RWPE1 (cell line): ENCODE results near the gene ARPIN.

ENCODE experiments used
- CTCF ChIA-PET: fragments of 350-600 bp; sonication (Branson Sonifier 250); formaldehyde crosslinking; extraction: SDS; loops from one replicate; lab custom pipeline; 2021; lab: Yijun Ruan, JAX
- POLR2A ChIA-PET: fragments of 400-600 bp; formaldehyde crosslinking; extraction: SDS; loops from one replicate; lab custom pipeline; 2020; ENCODE audit warnings: antibody characterized with exemption; ENCODE audit not compliant: low non-redundant PET; lab: Yijun Ruan, JAX
- DNase-seq: peaks from one replicate; pipeline ENCODE4 v3.0.0; 2012; ENCODE audit warnings: low spot score
- H3K27ac ChIP-seq: fragments of 450-650 bp; 2 replicates; pipeline ENCODE4 v1.5.1; 2017
- CTCF ChIP-seq: fragments of 450-650 bp; conservative IDR thresholded peaks from 2 replicates; pipeline ENCODE4 v1.5.1; 2017; ENCODE audit warnings: low read depth, mild to moderate bottlenecking

The ARPIN gene

DNA sequence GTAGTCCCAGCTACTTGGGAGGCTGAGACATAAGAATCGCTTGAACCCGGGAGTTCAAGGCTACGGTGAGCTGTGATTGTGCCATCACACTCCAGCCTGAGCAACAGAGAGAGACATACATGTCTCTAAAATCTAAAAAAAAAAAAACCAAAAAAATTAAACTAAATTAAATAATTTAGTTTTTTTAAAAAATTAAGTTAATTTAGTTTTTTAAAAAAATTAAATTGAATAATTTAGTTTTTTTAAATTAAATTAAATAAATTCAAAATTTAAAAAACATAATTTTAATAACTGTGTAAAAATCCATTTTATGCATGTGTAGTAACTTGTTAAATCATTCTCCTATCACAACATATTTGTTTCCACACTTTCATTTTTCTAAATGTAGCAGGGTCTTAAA, 20.1 kb upstream of the ARPIN start:
- DNase-seq, result no peak
- no peak for TF ChIP-seq CTCF
- CTCF ChIA-PET, result interaction anchor here (0.6 to 1.0 kb wide), 2 partner anchors 20 to 163 kb away, joined by 3 read pairs; no protein-coding TSS in a partner anchor
- POLR2A ChIA-PET, result no interaction called here
- no peak overlapping the region for H3K27ac ChIP-seq

DNA sequence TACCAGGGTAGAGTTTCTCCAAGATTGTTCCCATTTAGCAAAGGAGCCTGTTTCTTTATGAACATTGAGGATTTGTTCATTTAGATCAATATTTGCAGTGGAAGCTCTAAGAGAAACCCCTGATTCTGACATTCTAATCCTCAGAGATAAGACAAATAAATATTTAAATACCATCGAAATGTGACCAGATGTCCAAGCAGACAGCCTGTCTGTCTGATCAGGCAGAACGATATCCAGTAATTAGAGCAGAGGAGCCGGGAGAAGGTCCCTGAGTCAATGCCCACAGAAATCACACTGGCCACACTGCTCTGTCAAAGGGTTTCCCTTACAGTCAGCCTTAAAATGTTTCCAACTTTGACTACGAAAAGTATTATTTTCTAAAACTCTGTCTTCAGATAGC, 15.7 kb upstream of the ARPIN start:
- DNase-seq, result no peak
- ChIA-PET POLR2A (no interaction called here), CTCF (no interaction called here)
- TF ChIP-seq CTCF, result no peak
- no peak overlapping the region for H3K27ac ChIP-seq

- ChIA-PET POLR2A (no interaction called here), CTCF (interaction anchor here (0.6 kb wide), 1 partner anchor 82 kb away, joined by 4 read pairs; no protein-coding TSS in a partner anchor)
- TF ChIP-seq CTCF, result no peak
Observed at GRCh38 chr15:89926158-89926557, 13.4 kb upstream of the ARPIN start.

DNA sequence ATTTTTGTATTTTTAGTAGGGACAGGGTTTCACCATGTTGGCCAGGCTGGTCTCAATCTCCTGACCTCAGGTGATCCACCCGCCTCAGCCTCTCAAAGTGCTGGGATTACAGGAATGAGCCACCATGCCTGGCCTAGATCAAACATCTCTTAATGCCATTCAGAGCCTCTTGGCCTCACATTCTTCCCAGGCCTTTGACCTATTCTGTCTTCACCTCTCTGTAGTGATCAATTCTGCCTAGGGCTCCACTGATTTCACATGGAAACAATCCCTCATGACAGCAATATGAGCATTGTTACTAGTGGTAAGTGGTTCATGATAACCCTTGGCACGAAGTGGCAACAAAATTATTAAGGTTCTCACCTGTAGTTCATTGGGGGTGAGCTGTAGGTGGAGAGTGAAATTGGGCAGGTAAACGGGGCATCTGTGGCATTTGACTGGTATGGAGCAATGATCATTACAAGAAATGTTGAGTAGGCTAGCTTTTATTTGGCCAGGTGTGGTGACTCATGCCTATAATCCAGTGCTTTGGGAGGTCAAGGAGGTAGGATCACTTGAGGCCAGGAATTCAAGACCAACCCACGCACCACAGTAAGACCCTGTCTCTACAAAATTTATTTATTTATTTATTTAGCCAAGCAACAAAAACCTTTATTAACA, 4.8 kb upstream of the ARPIN start:
- peak; percentile 70 for DNase-seq
- POLR2A ChIA-PET, result no interaction called here
- CTCF ChIA-PET, result interaction anchor here (1.0 kb wide), 1 partner anchor 57 kb away, joined by 3 read pairs; no protein-coding TSS in a partner anchor
- peak overlapping the region; percentile 45 for H3K27ac ChIP-seq
- no peak for TF ChIP-seq CTCF

More at GRCh38 chr15:89926158-89926557, 13.4 kb upstream of the ARPIN start:
- DNase-seq, result no peak
- no peak overlapping the region for H3K27ac ChIP-seq

DNA sequence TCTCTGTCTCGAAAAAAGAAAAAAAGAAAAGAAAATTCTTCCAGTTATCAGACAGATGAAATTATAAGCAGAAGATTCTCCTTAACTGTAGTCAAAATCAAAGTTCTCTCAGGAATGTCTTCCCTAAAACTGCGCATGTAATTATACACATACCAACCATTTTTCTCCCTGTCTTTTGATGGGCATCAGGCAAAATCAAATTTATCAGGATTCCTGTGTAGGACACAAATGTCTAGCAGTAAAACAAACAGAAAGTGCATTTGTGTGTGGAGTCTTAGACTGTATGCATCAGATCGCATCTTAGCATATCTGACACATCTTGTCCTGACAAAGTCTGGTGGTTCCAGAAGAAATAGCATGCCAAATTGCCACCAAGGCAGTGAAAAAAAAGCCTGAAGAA, 3.9 kb upstream of the ARPIN start:
- no peak for TF ChIP-seq CTCF
- POLR2A ChIA-PET, result no interaction called here
- no peak overlapping the region for H3K27ac ChIP-seq
- CTCF ChIA-PET, result no interaction called here
- DNase-seq, result no peak

DNA sequence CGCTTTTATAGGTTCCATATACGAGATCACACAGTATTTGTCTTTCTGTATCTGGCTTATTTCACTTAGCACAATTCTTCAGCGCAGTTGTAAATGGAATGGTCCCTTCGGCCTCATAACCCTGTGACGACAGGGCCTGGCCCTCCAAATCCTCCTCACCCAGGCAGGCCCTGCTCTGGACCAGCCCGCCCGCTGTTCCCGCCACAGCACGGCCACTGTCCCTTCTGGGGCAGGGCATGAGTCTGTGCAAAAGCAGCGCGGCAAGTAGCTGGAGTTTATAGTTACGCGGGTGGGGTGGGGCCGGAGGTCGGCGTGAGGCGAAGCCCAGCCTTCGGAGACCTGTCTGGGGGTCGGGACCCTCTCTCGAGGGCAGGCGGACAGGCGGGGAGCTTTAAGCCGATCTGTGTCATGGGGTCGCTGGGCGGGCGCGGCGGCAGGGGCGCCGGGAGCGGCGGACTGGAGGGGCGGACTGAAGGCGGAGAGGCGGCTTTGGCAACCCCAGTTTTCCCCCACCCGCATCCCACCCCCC, 543 bp downstream of the ARPIN start:
- peak; percentile 25 for DNase-seq
- no peak for TF ChIP-seq CTCF
- peak overlapping the region; percentile 68 for H3K27ac ChIP-seq
- ChIA-PET POLR2A (no interaction called here), CTCF (interaction anchor here (0.6 to 1.1 kb wide), 2 partner anchors 24 to 157 kb away, joined by 3 to 5 read pairs; no protein-coding TSS in a partner anchor)
